HUES6 (cell line): ENCODE results near the gene GRID1.

Source experiments
- H3K27ac ChIP-seq: 2 replicates; pipeline ENCODE4 v1.7.0; 2013; ENCODE audit warnings: low read depth, mild to moderate bottlenecking, low read length, inconsistent platforms
- H3K27me3 ChIP-seq: 2 replicates; pipeline ENCODE4 v1.6.1; 2013; ENCODE audit warnings: low read length; ENCODE audit not compliant: control insufficient read depth, insufficient read depth
- H3K36me3 ChIP-seq: 2 replicates; pipeline ENCODE4 v1.6.1; 2013; ENCODE audit warnings: low read length; ENCODE audit not compliant: control insufficient read depth, insufficient read depth
- H3K4me1 ChIP-seq: 2 replicates; pipeline ENCODE4 v1.6.1; 2013; ENCODE audit warnings: low read length; ENCODE audit not compliant: control insufficient read depth, insufficient read depth
- H3K4me3 ChIP-seq: 2 replicates; pipeline ENCODE4 v1.5.1; 2013; ENCODE audit warnings: low read depth, low read length
- H3K9ac ChIP-seq: one replicate; pipeline ENCODE4 v1.6.1; 2013; ENCODE audit warnings: mild to moderate bottlenecking, low read length
- H3K9me3 ChIP-seq: 2 replicates; pipeline ENCODE4 v1.6.1; 2013; ENCODE audit warnings: low read depth, low read length; ENCODE audit not compliant: control insufficient read depth, insufficient read depth

Gene GRID1

DNA sequence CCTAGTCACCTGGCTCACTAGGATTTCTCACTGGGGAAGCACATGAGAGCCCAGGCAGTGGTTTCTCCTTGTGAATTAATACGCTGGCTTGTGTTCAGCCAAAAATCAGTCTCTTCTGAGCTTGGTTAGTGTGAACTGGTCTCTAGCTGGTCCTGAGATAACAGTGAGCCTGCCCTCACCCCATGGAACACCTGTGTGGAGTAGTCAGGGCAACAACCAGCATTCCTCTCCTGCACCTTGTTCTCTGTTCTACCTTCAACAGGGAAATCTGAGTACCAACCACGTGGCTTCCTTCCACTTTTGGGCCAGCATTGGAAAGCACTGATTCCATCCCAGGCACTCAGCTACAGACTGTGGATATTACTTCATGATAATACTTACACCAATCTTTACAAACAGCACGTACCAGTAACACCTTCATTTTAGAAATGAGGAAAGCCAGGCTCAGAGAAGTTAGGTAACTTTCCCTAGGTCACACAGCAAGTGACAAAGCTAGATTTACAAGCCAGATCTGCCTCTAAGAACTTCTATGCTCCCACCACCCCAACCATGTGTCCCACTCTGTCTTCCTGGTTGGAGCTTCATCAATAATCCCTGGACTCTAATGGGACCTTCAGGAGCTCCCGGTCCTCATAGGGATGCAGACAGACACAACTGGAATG, 106.6 kb downstream of the GRID1 start:
- Histone ChIP-seq H3K27ac (no peak overlapping the region), H3K36me3 (no peaks in the 10 kb centered on the region), H3K27me3 (no peaks in the 10 kb centered on the region), H3K4me1 (peaks cover 18% of the 10 kb centered on the region), H3K9ac (no peak overlapping the region), H3K9me3 (no peaks in the 10 kb centered on the region), H3K4me3 (no peak overlapping the region)

DNA sequence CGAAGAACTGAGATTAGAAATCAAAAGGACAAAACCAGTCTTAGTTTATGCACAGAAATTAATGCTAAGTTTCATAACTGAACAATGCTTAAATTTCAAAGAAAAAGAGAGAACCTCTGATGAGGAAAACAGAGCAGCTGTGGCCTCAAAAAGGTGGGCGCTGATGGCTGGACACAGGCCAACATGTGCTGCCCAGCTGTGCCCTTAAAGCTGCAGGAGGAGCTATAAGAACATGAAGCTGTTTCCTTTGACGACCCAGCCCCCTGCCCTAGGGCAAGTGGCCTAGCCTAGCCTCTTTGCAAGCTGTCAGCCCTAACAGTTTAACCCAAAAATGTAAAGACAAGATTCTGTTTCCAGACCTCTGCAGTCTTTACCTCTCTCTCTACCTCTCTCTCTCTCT, 107.7 kb downstream of the GRID1 start:
- Histone ChIP-seq H3K4me3 (no peak overlapping the region), H3K27me3 (no peaks in the 10 kb centered on the region), H3K9me3 (no peaks in the 10 kb centered on the region), H3K4me1 (peaks cover 19% of the 10 kb centered on the region), H3K9ac (no peak overlapping the region), H3K27ac (no peak overlapping the region), H3K36me3 (no peaks in the 10 kb centered on the region)

DNA sequence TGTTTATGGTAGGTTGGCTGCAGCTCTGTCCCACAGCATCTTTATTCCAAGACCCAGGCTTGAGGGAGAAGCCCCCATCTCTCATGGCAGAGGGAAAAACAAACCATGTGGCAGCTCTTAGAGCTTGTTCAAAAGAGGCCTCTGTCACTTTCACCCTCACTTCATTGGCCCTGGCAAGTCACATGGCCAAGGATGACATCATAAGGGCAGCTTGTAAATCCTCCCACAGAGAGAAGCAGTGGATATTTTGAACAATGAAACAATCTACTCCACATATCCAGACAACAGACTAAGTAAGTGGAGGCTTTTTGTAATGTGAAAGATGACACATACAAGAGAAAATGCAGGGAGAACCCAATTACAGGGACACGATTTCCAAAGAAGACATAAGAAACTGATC, 108.1 kb downstream of the GRID1 start:
- no peak overlapping the region for H3K27ac ChIP-seq
- H3K9me3 ChIP-seq: no peaks in the 10 kb centered on the region
- no peaks in the 10 kb centered on the region for H3K27me3 ChIP-seq

DNA sequence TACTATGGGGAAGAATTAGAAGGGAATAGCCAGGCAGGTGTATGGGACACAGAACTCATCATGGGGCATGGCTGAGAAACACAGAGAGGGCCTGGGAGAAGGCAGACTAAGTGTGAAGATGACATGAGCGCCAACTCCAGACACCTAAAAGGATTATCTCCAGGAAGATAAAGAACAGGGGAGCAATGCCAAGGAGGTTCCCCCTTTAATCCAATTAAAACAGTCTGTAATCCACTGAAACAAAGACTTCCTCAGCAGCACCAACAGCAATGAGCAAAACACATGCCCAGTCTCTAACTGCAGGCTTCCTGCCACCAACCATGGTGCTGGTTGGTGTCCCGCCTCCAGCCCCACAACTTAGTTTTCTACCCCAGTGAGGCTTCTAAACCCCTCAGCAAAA, 108.9 kb downstream of the GRID1 start:
- Histone ChIP-seq H3K27me3 (no peaks in the 10 kb centered on the region), H3K9me3 (no peaks in the 10 kb centered on the region), H3K4me1 (peaks cover 26% of the 10 kb centered on the region), H3K27ac (no peak overlapping the region), H3K9ac (no peak overlapping the region), H3K4me3 (no peak overlapping the region), H3K36me3 (no peaks in the 10 kb centered on the region)

More for the DNA sequence above, 108.1 kb downstream of the GRID1 start:
- peaks cover 23% of the 10 kb centered on the region for H3K4me1 ChIP-seq
- H3K9ac ChIP-seq: no peak overlapping the region
- H3K4me3 ChIP-seq: no peak overlapping the region
- H3K36me3 ChIP-seq: no peaks in the 10 kb centered on the region

DNA sequence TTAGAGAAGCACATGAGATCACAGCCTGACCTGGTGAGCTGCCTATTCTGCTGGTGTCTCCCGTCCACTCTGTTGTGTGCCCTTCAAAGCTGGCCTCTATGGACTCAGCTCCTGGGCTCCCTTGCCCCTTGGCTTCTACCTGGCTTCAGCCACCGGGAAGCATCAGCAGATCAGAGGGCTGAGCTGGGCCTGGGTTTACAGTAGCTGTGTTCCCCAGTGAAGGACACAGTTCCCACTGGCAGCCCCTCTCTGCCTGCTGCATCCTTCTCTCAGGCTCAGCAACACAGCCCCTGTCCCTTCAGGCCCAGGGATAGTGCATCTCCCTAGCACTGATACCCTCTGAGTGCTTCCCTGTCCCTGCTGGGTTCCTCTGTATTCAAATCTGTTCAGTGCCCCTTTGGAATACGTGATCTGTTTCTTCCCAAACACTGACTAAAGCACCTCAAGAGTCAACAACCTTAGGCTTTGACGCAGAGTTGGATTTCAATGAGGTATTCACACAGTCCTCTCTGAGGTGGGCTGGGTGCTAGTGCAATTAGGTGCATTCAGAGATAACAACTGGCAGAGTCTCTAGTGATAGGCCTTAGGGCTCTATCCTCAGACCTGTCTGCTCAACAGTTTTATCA, 109.8 kb downstream of the GRID1 start:
- Histone ChIP-seq H3K9me3 (no peaks in the 10 kb centered on the region), H3K9ac (no peak overlapping the region), H3K27ac (no peak overlapping the region), H3K27me3 (no peaks in the 10 kb centered on the region), H3K4me1 (peaks cover 19% of the 10 kb centered on the region), H3K4me3 (no peak overlapping the region), H3K36me3 (no peaks in the 10 kb centered on the region)

DNA sequence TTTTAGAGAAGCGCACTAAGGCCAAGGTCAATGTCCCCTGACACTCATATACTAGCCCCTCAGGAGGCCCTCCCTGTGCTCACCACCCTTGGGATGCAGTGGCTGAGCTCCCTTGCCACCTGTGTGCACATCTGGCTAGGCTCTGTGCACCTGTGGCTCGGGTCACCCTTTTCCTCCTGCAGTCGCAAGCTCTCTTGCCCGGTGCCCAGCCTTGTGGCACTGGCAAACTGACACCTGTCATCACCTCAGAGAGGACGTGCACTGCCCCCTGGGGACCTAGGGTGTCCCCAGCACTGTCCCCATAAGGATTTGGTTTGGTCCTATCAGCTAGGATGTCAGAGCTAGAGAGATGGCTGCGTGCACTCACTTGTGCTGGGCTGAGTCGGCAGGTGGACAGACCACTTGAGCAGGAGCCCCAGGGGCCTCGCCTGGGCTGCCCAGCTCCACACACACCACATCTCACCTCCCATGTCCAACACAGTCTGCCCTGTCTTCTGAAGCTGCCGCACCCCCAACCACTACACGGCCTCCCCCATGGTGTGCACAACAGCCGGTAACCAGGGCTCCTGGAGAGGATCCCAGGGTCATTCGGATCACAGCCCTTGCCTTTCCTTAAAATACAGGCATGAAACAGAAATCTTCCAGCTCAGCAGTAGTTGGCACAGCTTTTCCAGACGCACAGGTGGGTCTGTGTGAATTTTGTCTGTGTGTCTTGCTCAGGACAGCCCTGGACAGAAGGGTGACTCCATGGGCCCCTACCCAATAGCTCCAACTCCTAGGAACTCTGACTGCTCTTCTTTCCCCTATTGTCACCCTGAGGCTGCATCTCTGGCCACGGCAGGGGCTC, 111.0 kb downstream of the GRID1 start:
- Histone ChIP-seq H3K4me1 (peaks cover 12% of the 10 kb centered on the region), H3K27ac (no peak overlapping the region), H3K4me3 (no peak overlapping the region), H3K36me3 (no peaks in the 10 kb centered on the region), H3K27me3 (no peaks in the 10 kb centered on the region), H3K9me3 (no peaks in the 10 kb centered on the region), H3K9ac (no peak overlapping the region)

DNA sequence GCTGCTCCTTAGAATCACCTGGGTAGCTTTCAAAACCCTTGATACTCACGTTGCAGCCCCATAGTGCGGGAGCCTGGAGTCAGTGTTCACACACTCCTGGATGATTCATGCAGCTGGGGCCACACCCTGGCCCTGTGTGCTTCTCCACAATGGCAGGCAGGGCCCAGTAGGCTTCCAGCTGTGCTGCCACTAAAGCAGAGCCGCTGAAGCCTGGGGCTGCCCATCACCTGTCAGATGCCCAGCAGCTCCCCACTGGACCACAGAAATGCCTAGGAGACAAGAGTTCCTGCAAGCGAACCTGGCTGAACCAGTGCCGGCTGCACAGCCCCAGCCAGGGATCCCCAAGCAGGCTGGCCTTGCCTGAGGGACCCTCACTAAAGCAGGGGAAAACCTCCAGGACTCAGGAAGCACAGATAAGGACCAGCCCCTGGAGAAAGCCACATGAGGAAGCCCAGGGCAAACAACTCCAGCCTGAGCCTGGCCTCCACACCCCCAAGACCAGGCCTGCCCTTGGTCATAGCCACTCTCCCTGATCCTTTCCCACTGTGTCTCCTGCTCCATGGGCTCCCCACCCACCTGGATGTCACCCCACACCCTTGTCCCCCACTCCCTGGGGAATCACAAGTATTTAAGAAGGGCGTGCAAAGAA, 111.9 kb downstream of the GRID1 start:
- Histone ChIP-seq H3K4me3 (no peak overlapping the region), H3K9me3 (peaks cover 7% of the 10 kb centered on the region), H3K27me3 (no peaks in the 10 kb centered on the region), H3K27ac (no peak overlapping the region), H3K9ac (no peak overlapping the region), H3K36me3 (no peaks in the 10 kb centered on the region), H3K4me1 (peaks cover 11% of the 10 kb centered on the region)

DNA sequence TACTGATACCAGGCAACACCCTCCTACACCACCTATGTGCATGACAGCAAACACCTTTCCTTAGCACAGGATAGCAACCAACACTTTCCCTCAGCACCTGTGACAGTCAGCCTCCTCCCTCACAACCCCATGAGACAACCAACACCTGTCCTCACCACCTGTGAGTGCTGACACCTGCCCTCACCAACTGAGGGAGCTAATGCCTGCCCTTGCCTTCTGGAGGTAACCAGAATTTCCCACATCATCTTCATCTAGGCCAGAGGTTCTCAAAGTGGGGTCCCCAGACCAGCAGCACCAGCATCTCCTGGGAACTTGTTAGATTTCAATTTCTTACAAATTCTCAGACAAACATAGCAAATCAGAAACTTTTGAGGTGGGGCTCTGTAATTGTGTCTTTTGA, 112.5 kb downstream of the GRID1 start:
- H3K4me3 ChIP-seq: no peak overlapping the region
- no peaks in the 10 kb centered on the region for H3K36me3 ChIP-seq
- no peaks in the 10 kb centered on the region for H3K27me3 ChIP-seq
- H3K27ac ChIP-seq: no peak overlapping the region
- H3K4me1 ChIP-seq: peaks cover 11% of the 10 kb centered on the region
- H3K9ac ChIP-seq: no peak overlapping the region
- peaks cover 8% of the 10 kb centered on the region for H3K9me3 ChIP-seq

DNA sequence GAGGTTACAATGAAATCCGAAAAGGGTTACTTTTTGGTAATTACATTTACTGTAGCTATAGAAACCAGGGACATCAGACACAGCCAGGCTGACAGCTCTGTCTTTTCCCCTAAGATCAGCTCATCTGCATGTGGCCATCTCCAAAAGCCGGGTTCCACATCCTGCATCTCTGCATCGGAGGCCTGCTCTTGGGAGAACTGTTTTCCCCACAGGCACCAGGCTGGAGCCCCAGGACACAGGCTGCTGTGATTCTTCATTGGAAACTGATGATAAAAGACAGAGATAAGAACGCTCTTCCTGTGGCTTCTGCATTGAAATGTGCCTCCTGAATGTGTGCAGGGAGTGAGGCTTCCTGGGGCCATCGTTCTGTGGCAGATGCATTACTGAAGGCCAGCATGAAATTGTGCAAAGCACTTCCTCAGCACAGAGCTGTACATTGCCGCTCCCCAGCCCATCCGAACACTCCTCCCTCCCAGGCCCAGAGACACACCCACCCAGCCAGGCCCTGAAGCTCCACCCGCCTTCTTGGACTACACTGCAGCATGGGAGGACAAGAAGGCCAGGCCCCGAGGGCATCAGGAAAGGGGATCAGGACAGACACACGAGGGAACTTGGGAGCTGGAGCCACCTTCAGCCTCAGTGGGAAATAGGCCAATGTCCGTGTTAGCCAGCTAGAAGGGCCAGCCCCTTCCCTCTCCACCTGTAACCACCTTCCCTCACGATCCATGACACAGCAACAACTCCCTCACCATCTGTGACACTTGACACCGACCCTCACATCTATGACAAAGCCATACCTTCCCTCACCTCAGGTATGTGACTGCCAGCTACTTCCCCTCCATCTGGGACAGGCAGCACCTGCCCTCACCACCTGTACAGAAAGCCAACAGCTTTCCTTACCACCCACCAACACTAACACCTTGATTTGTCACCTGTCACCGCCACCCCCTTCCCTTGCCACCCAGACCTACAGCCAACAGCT, 113.2 kb downstream of the GRID1 start:
- peaks cover 8% of the 10 kb centered on the region for H3K9me3 ChIP-seq
- peaks cover 11% of the 10 kb centered on the region for H3K4me1 ChIP-seq
- H3K27ac ChIP-seq: no peak overlapping the region
- H3K9ac ChIP-seq: no peak overlapping the region
- H3K27me3 ChIP-seq: no peaks in the 10 kb centered on the region
- H3K36me3 ChIP-seq: no peaks in the 10 kb centered on the region
- no peak overlapping the region for H3K4me3 ChIP-seq

DNA sequence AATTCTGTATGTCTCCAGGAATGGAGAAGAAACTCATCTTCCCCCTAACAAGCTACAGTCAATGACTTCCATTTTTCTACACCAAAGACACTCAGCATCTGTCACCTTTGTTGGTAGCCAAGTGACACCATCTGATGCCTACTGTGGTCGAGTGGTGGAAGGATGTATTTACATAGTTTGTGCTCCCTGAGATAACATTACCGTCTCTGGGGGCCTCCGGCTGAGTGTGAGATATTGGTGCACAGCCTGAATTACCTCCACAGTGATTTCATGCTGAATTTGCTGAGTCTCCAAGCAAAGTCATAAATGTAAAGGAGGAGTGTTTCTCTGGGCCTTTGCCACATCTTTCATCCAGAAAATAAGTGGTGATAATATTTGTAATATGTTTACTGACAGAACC, 114.0 kb downstream of the GRID1 start:
- no peak overlapping the region for H3K27ac ChIP-seq
- no peaks in the 10 kb centered on the region for H3K27me3 ChIP-seq
- H3K9me3 ChIP-seq: peaks cover 8% of the 10 kb centered on the region
- H3K4me3 ChIP-seq: no peak overlapping the region
- peaks cover 11% of the 10 kb centered on the region for H3K4me1 ChIP-seq
- H3K36me3 ChIP-seq: no peaks in the 10 kb centered on the region
- H3K9ac ChIP-seq: no peak overlapping the region
